Liver (tissue), 9 donors: Measurements from ENCODE around the gene PYROXD2. TPM values are rescaled to one million over a fixed set of nuclear protein-coding genes. Genes with fewer than 3 reads are reported as not detected.

Experiments used
- DNase-seq: peaks from one replicate; pipeline ENCODE4 v3.0.0-alpha.2; 2017; ENCODE audit warnings: low spot score
- H3K27ac ChIP-seq, 2 donors: one replicate each; pipeline ENCODE4 v1.7.0; 2013; ENCODE audit warnings: inconsistent platforms in 2 of 2, low read length in 2 of 2, control low read depth in 1 of 2, low read depth in 1 of 2, mild to moderate bottlenecking in 1 of 2
- H3K27me3 ChIP-seq, 4 donors: one replicate each; pipeline versions ENCODE4 v1.6.1 to v1.7.0; 2013; ENCODE audit warnings: low read length in 3 of 4, inconsistent platforms in 1 of 4, mild to moderate bottlenecking in 1 of 4, moderate library complexity in 1 of 4; ENCODE audit not compliant: control insufficient read depth in 4 of 4, insufficient read depth in 4 of 4
- H3K36me3 ChIP-seq, 4 donors: one replicate each; pipeline versions ENCODE4 v1.6.1 to v1.7.0; 2013; ENCODE audit warnings: low read length in 3 of 4, mild to moderate bottlenecking in 3 of 4, low read depth in 1 of 4, moderate library complexity in 1 of 4; ENCODE audit not compliant: control insufficient read depth in 4 of 4, insufficient read depth in 3 of 4
- H3K4me1 ChIP-seq, 4 donors: one replicate each; pipeline versions ENCODE4 v1.6.1 to v1.7.0; 2013; ENCODE audit warnings: low read length in 3 of 4, mild to moderate bottlenecking in 3 of 4, moderate library complexity in 1 of 4; ENCODE audit not compliant: control insufficient read depth in 4 of 4, insufficient read depth in 4 of 4
- H3K4me3 ChIP-seq, 3 donors: one replicate each; pipeline versions ENCODE4 v1.6.1 to v1.7.0; 2013; ENCODE audit warnings: low read length in 3 of 3, control low read depth in 1 of 3, low read depth in 1 of 3, mild to moderate bottlenecking in 1 of 3
- H3K9ac ChIP-seq, 2 donors: one replicate each; pipeline ENCODE4 v1.7.0; 2013; ENCODE audit warnings: low read length in 2 of 2, mild to moderate bottlenecking in 2 of 2, moderate library complexity in 2 of 2, control low read depth in 1 of 2, low read depth in 1 of 2
- H3K9me3 ChIP-seq, 4 donors: one replicate each; pipeline versions ENCODE4 v1.6.1 to v1.7.0; 2013; ENCODE audit warnings: low read length in 3 of 4; ENCODE audit not compliant: control insufficient read depth in 4 of 4
- CTCF ChIP-seq: fragments of 150-350 bp; IDR thresholded peaks from 2 replicates; pipeline ENCODE4 v1.5.1; 2017; ENCODE audit warnings: improper control_type of control experiment, low read depth, low read length; ENCODE audit not compliant: missing input control
- EGR1 ChIP-seq, 2 donors: IDR thresholded peaks; 2 replicates each; pipeline ENCODE4 v1.6.1; 2016 to 2018; ENCODE audit warnings: antibody characterized with exemption in 2 of 2, low read depth in 2 of 2
- FOXA1 ChIP-seq: IDR thresholded peaks from 2 replicates; pipeline ENCODE4 v1.6.1; 2016; ENCODE audit warnings: antibody characterized with exemption
- FOXA2 ChIP-seq: IDR thresholded peaks from 2 replicates; pipeline ENCODE4 v1.6.1; 2016; ENCODE audit warnings: antibody characterized with exemption
- GABPA ChIP-seq, 2 donors: IDR thresholded peaks in 1 of 2; conservative IDR thresholded peaks in 1 of 2; 2 replicates each; pipeline ENCODE4 v1.6.1; 2016; ENCODE audit warnings: antibody characterized with exemption in 2 of 2, mild to moderate bottlenecking in 1 of 2, moderate library complexity in 1 of 2
- HNF4G ChIP-seq: IDR thresholded peaks from 2 replicates; pipeline ENCODE4 v1.6.1; 2016; ENCODE audit warnings: antibody characterized with exemption
- JUND ChIP-seq, 2 donors: IDR thresholded peaks; 2 replicates each; pipeline ENCODE4 v1.6.1; 2016; ENCODE audit warnings: antibody characterized with exemption in 2 of 2
- NR2F2 ChIP-seq: IDR thresholded peaks from 2 replicates; pipeline ENCODE4 v1.6.1; 2016; ENCODE audit warnings: antibody characterized with exemption
- RAD21 ChIP-seq, 2 donors: IDR thresholded peaks; 2 replicates each; pipeline ENCODE4 v1.6.1; 2016; ENCODE audit warnings: antibody characterized with exemption in 2 of 2, mild to moderate bottlenecking in 2 of 2
- REST ChIP-seq: IDR thresholded peaks from 2 replicates; pipeline ENCODE4 v1.6.1; 2016; ENCODE audit warnings: antibody characterized with exemption, mild to moderate bottlenecking
- RXRA ChIP-seq, 2 donors: IDR thresholded peaks; 2 replicates each; pipeline ENCODE4 v1.6.1; 2017 to 2018; ENCODE audit warnings: antibody characterized with exemption in 2 of 2, mild to moderate bottlenecking in 1 of 2
- SP1 ChIP-seq: IDR thresholded peaks from 2 replicates; pipeline ENCODE4 v1.6.1; 2018; ENCODE audit warnings: antibody characterized with exemption, mild to moderate bottlenecking
- TAF1 ChIP-seq: conservative IDR thresholded peaks from 2 replicates; pipeline ENCODE4 v1.6.1; 2016; ENCODE audit warnings: antibody characterized with exemption, mild to moderate bottlenecking
- YY1 ChIP-seq: IDR thresholded peaks from 2 replicates; pipeline ENCODE4 v1.6.1; 2016; ENCODE audit warnings: antibody characterized with exemption, mild to moderate bottlenecking
- WGBS: extraction: QIAGEN DNeasy Blood & Tissue Kit; methylation state at CpG from one replicate; pipeline ENCODE4 v1.1.7; 2013; 5-methylcytosine and 5-hydroxymethylcytosine counted together
- polyA plus RNA-seq, 2 donors: library from polyadenylated mRNA; stranded (reverse) in 1 of 2; unstranded in 1 of 2; fragments of 200-250 nt in 1 of 2; fragments of >200 nt in 1 of 2; fragmentation: Nextera tagmentation in 1 of 2; extraction: Ambion mirVana in 1 of 2; gene quantifications; one replicate each; pipeline versions ENCODE4 v1.2.1 to v1.2.3, GENCODE V29; 2013 to 2015
- total RNA-seq, 2 donors: library from RNA; depleted of rRNA; stranded (reverse); fragments of >200 nt; gene quantifications; one replicate each; pipeline ENCODE4 v1.2.3, GENCODE V29; 2014
- TF ChIP-seq, protein P1 (sequence below): IDR thresholded peaks from 2 replicates; pipeline ENCODE4 v1.6.1; 2016; ENCODE audit warnings: antibody characterized with exemption
- donor health status: healthy.
- donor health status: healthy.
- donor health status: healthy.
- donor health status: healthy.
- donor health status: healthy.

The PYROXD2 gene
- total and polyA plus RNA-seq, 4 donors = 2.3 to 9.0 (median 4.5) TPM

DNA sequence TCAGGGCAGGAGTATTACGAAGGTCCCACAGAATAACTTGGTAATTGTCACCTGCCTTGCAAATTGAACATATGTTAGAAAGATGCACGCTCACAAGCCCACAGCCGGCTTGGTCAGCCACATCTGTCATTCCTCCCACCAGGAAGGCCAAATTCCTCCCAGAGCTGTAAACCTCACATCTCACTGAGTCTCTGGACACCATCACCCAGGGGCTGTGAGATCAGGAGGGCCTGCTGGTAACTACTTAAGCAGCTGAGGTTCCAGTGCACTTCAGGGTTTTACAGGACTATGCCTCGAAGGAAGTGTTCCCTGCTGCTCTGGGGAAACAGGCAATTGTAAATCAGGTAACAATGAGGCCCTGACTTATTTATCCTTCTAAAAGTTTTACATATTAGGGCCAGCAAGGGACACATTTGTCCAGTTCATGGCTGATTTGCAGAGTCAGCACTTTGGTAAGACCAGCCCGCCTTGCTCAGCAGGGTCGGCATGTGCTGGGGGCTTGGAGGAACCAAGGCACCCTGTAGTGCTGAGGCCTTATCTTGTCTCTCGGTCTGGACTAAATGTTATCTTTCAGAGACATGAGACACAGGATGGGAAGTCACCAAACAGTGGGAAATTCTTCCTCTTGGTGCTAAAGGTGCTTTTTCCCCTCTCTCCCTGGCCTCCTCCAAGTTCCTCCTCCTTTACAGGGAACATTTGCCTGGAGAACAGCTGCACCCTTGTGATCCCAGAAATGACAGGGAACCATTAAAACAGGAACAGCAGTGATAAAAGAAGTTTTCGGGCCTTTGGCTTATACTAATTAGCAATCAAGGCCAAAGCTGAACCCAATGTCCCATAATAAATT, 34.3 kb downstream of the PYROXD2 start:
- TF ChIP-seq RXRA (IDR thresholded peaks at IDR 0.05) = no peak
- TF ChIP-seq HNF4G = no peak
- no peak for TF ChIP-seq EGR1 (IDR thresholded peaks at IDR 0.05; ENCODE audit: low read depth in 2 of 2)
- TF ChIP-seq RAD21 (IDR thresholded peaks at IDR 0.05) = no peak
- TF ChIP-seq TAF1 = no peak
- TF ChIP-seq FOXA2 = no peak
- no peak for TF ChIP-seq REST
- TF ChIP-seq YY1 = no peak
- TF ChIP-seq, protein P1, sequence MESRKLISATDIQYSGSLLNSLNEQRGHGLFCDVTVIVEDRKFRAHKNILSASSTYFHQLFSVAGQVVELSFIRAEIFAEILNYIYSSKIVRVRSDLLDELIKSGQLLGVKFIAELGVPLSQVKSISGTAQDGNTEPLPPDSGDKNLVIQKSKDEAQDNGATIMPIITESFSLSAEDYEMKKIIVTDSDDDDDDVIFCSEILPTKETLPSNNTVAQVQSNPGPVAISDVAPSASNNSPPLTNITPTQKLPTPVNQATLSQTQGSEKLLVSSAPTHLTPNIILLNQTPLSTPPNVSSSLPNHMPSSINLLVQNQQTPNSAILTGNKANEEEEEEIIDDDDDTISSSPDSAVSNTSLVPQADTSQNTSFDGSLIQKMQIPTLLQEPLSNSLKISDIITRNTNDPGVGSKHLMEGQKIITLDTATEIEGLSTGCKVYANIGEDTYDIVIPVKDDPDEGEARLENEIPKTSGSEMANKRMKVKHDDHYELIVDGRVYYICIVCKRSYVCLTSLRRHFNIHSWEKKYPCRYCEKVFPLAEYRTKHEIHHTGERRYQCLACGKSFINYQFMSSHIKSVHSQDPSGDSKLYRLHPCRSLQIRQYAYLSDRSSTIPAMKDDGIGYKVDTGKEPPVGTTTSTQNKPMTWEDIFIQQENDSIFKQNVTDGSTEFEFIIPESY = no peak
- no peak for TF ChIP-seq GABPA (IDR thresholded peaks at IDR 0.05 in 1 of 2, conservative IDR thresholded peaks at IDR 0.05 in 1 of 2)
- WGBS = 91% methylated on average over 8 of the region's 8 CpGs
- no peaks in the 10 kb centered on the region for H3K27me3 ChIP-seq
- no peak overlapping the region for H3K9ac ChIP-seq
- H3K4me3 ChIP-seq = no peak overlapping the region
- H3K27ac ChIP-seq = no peak overlapping the region
- DNase-seq = no peak
- H3K4me1 ChIP-seq = no peaks in the 10 kb centered on the region
- peaks cover 0 to 6% (median 4%) of the 10 kb centered on the region in 4 donors for H3K36me3 ChIP-seq
- H3K9me3 ChIP-seq = peaks cover 0 to 2% (median 0%) of the 10 kb centered on the region in 4 donors

DNA sequence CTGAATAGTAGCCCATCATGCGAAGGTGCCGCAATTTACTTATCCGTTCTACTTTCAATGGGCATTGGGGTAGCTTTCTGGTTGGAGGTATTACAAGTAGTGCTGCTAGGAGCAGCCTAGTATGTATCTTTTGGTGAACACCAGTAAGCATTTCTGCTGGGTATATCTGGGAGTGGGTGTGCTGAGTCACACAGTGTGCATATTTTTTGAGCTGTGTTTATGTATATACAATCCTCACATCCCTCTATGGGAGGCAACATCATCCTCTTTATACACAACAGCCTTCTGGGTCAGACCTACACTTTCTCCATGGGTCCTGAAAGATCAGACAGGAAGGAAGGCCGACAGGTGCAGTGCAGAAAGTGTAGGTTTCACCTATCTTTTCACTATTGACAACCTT, 36.3 kb downstream of the PYROXD2 start:
- Histone ChIP-seq H3K9me3 (peaks cover 0 to 2% (median 0%) of the 10 kb centered on the region in 4 donors), H3K27me3 (no peaks in the 10 kb centered on the region), H3K27ac (no peak overlapping the region), H3K4me3 (no peak overlapping the region), H3K4me1 (no peaks in the 10 kb centered on the region), H3K9ac (no peak overlapping the region), H3K36me3 (peaks cover 0 to 3% (median 1%) of the 10 kb centered on the region in 4 donors)
- no peak for TF ChIP-seq SP1
- no peak for DNase-seq
- 96% methylated on average over 4 of the region's 4 CpGs for WGBS

DNA sequence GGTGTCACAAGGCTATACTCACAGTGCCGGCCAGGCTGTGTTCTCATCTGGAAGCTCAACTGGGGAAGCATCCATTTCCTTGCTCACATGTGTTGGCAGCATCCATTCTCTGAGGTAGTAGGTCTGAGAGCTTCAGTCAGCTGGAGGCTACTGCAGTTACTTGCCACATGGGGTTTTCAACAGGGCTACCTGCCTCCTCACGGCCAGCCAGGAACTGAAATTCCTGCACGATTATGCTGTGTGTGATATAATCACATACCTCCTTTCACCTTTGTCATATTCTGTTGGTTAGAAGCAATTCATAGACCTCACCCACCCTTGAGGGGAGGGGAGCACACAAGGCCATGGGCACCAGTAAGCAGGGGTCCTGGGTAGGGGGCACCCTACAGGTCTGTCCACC, 37.4 kb downstream of the PYROXD2 start:
- Histone ChIP-seq H3K27me3 (no peaks in the 10 kb centered on the region), H3K4me3 (no peak overlapping the region), H3K27ac (no peak overlapping the region), H3K9me3 (peaks cover 0 to 2% (median 0%) of the 10 kb centered on the region in 4 donors), H3K9ac (no peak overlapping the region), H3K4me1 (no peaks in the 10 kb centered on the region), H3K36me3 (peaks cover 0 to 3% (median 1%) of the 10 kb centered on the region in 4 donors)
- no peak for DNase-seq
- 97% methylated on average over 3 of the region's 3 CpGs for WGBS
- TF ChIP-seq YY1 = no peak
- no peak for TF ChIP-seq FOXA2
- no peak for TF ChIP-seq REST
- TF ChIP-seq RAD21 (IDR thresholded peaks at IDR 0.05) = no peak
- TF ChIP-seq NR2F2 = no peak
- TF ChIP-seq CTCF = no peak
- TF ChIP-seq RXRA (IDR thresholded peaks at IDR 0.05) = no peak
- no peak for TF ChIP-seq HNF4G
- TF ChIP-seq FOXA1 = no peak
- no peak for TF ChIP-seq JUND (IDR thresholded peaks at IDR 0.05)
- no peak for TF ChIP-seq GABPA (IDR thresholded peaks at IDR 0.05 in 1 of 2, conservative IDR thresholded peaks at IDR 0.05 in 1 of 2)
- TF ChIP-seq TAF1 = no peak
- no peak for TF ChIP-seq SP1
